ENCODE measurements around the gene S100A14. TPM values are rescaled to one million over a fixed set of nuclear protein-coding genes. Genes with fewer than 3 reads are reported as not detected.

S100A14 gene
- total RNA-seq, 2 experiments from 2014 or later, result not detected

- H3K27ac Mint-ChIP-seq, result no peak overlapping the region
- H3K4me1 Mint-ChIP-seq, result peaks cover 4% of the 10 kb centered on the region
- DNase-seq (no peak), ATAC-seq (ENCODE audit: low read depth) (no peak)
- POLR2A ChIA-PET, result no interaction called here
- no peaks in the 10 kb centered on the region for H3K27me3 Mint-ChIP-seq
- no peaks in the 10 kb centered on the region for H3K36me3 Mint-ChIP-seq
- no peaks in the 10 kb centered on the region for H3K9me3 Mint-ChIP-seq
- H3K4me3 Mint-ChIP-seq, result no peak overlapping the region
These were observed 9.0 kb upstream of the S100A14 start for GRCh38 chr1:153624965-153625611.

GRCh38 chr1:153623101-153623500 is 7.0 kb upstream of the S100A14 start:
- ATAC-seq (ENCODE audit: low read depth) (no peak), DNase-seq (no peak)
- Mint-ChIP-seq H3K36me3 (no peaks in the 10 kb centered on the region), H3K27me3 (no peaks in the 10 kb centered on the region), H3K9me3 (no peaks in the 10 kb centered on the region), H3K4me3 (no peak overlapping the region), H3K27ac (no peak overlapping the region), H3K4me1 (peaks cover 4% of the 10 kb centered on the region)
- POLR2A ChIA-PET, result no interaction called here

GRCh38 chr1:153619171-153619570 is 3.0 kb upstream of the S100A14 start:
- POLR2A ChIA-PET, result interaction anchor here (1.4 kb wide), 1 partner anchor 15 kb away, joined by 3 read pairs; the partner anchor contains the start of gene CHTOP
- Mint-ChIP-seq H3K4me3 (no peak overlapping the region), H3K27me3 (no peaks in the 10 kb centered on the region), H3K27ac (no peak overlapping the region), H3K4me1 (no peaks in the 10 kb centered on the region), H3K36me3 (no peaks in the 10 kb centered on the region), H3K9me3 (no peaks in the 10 kb centered on the region)
- ATAC-seq (ENCODE audit: low read depth) (no peak), DNase-seq (no peak)

- no peak for DNase-seq
- H3K4me1 Mint-ChIP-seq, result no peaks in the 10 kb centered on the region
- no peak overlapping the region for H3K27ac Mint-ChIP-seq
- no peak overlapping the region for H3K4me3 Mint-ChIP-seq
- H3K27me3 Mint-ChIP-seq, result no peaks in the 10 kb centered on the region
- POLR2A ChIA-PET, result no interaction called here
- H3K36me3 Mint-ChIP-seq, result no peaks in the 10 kb centered on the region
- no peaks in the 10 kb centered on the region for H3K9me3 Mint-ChIP-seq
- ATAC-seq (ENCODE audit: low read depth), result no peak
These were observed 1.5 kb upstream of the S100A14 start for GRCh38 chr1:153617663-153618062.

- Mint-ChIP-seq H3K4me1 (no peaks in the 10 kb centered on the region), H3K36me3 (no peaks in the 10 kb centered on the region), H3K4me3 (no peak overlapping the region), H3K27ac (no peak overlapping the region), H3K27me3 (peaks cover 2% of the 10 kb centered on the region), H3K9me3 (no peaks in the 10 kb centered on the region)
- POLR2A ChIA-PET, result no interaction called here
- ATAC-seq (ENCODE audit: low read depth) (no peak), DNase-seq (no peak)
These were observed 789 bp upstream of the S100A14 start for GRCh38 chr1:153616917-153617311.

GRCh38 chr1:153615406-153615805 is 719 bp downstream of the S100A14 start:
- DNase-seq, result no peak
- Mint-ChIP-seq H3K27ac (no peak overlapping the region), H3K4me3 (no peak overlapping the region), H3K9me3 (no peaks in the 10 kb centered on the region), H3K36me3 (no peaks in the 10 kb centered on the region), H3K4me1 (no peaks in the 10 kb centered on the region), H3K27me3 (peaks cover 4% of the 10 kb centered on the region)
- POLR2A ChIA-PET, result interaction anchor here (1.0 to 1.2 kb wide), 2 partner anchors 18 to 83 kb away, joined by 3 to 5 read pairs; partner anchors contain the start of gene CHTOP
- ATAC-seq (ENCODE audit: low read depth), result no peak

- DNase-seq (no peak), ATAC-seq (ENCODE audit: low read depth) (no peak)
- Mint-ChIP-seq H3K27ac (no peak overlapping the region), H3K4me1 (no peaks in the 10 kb centered on the region), H3K27me3 (peaks cover 4% of the 10 kb centered on the region), H3K36me3 (no peaks in the 10 kb centered on the region), H3K9me3 (no peaks in the 10 kb centered on the region), H3K4me3 (no peak overlapping the region)
- POLR2A ChIA-PET, result interaction anchor here (1.0 kb wide), 1 partner anchor 82 kb away, joined by 3 read pairs; no protein-coding TSS in a partner anchor
These were observed 1.2 kb downstream of the S100A14 start for GRCh38 chr1:153614906-153615305.

GRCh38 chr1:153614189-153614900 is 1.8 kb downstream of the S100A14 start:
- Mint-ChIP-seq H3K27ac (no peak overlapping the region), H3K27me3 (peaks cover 4% of the 10 kb centered on the region), H3K36me3 (no peaks in the 10 kb centered on the region), H3K4me3 (no peak overlapping the region), H3K9me3 (no peaks in the 10 kb centered on the region), H3K4me1 (no peaks in the 10 kb centered on the region)
- POLR2A ChIA-PET, result interaction anchor here (1.0 kb wide), 1 partner anchor 82 kb away, joined by 3 read pairs; no protein-coding TSS in a partner anchor
- ATAC-seq (ENCODE audit: low read depth) (no peak), DNase-seq (no peak)

- ATAC-seq (ENCODE audit: low read depth), result no peak
- POLR2A ChIA-PET, result interaction anchor here (2.0 kb wide), 1 partner anchor 21 kb away, joined by 7 read pairs; the partner anchor contains the start of gene CHTOP
These were observed 2.7 kb downstream of the S100A14 start for GRCh38 chr1:153613406-153613805.

GRCh38 chr1:153612755-153613331 is 3.3 kb downstream of the S100A14 start, which contains the start of gene S100A16:
S100A16 (minus strand) TSS chr1:153613137; CDS start chr1:153608151, 4,986 bp downstream.
- Mint-ChIP-seq H3K36me3 (no peaks in the 10 kb centered on the region), H3K27ac (no peak within 1 kb of the TSS), H3K4me1 (no peaks in the 10 kb centered on the region), H3K4me3 (no peak within 1 kb of the TSS), H3K9me3 (no peaks in the 10 kb centered on the region), H3K27me3 (peaks cover 4% of the 10 kb centered on the region)
- no peak for DNase-seq
- no peak for ATAC-seq (ENCODE audit: low read depth)
- POLR2A ChIA-PET, result interaction anchor here (0.6 to 2.0 kb wide), 2 partner anchors 21 to 41 kb away, joined by 3 to 7 read pairs; partner anchors contain the start of gene CHTOP

More at GRCh38 chr1:153613406-153613805, 2.7 kb downstream of the S100A14 start:
- Mint-ChIP-seq H3K36me3 (no peaks in the 10 kb centered on the region), H3K4me3 (no peak overlapping the region), H3K27me3 (peaks cover 4% of the 10 kb centered on the region), H3K27ac (no peak overlapping the region), H3K9me3 (no peaks in the 10 kb centered on the region), H3K4me1 (no peaks in the 10 kb centered on the region)
- no peak for DNase-seq

- no peaks in the 10 kb centered on the region for H3K9me3 Mint-ChIP-seq
- H3K4me3 Mint-ChIP-seq, result no peak overlapping the region
- no peak for DNase-seq
- H3K27ac Mint-ChIP-seq, result no peak overlapping the region
- no peaks in the 10 kb centered on the region for H3K4me1 Mint-ChIP-seq
- no peak for ATAC-seq (ENCODE audit: low read depth)
- no peaks in the 10 kb centered on the region for H3K36me3 Mint-ChIP-seq
- POLR2A ChIA-PET, result interaction anchor here (0.6 to 2.0 kb wide), 2 partner anchors 22 to 40 kb away, joined by 3 to 7 read pairs; partner anchors contain the start of gene CHTOP
- peaks cover 4% of the 10 kb centered on the region for H3K27me3 Mint-ChIP-seq
These were observed 3.9 kb downstream of the S100A14 start for GRCh38 chr1:153612111-153612754.

- no peak overlapping the region for H3K4me3 Mint-ChIP-seq
- no peaks in the 10 kb centered on the region for H3K9me3 Mint-ChIP-seq
- peaks cover 4% of the 10 kb centered on the region for H3K27me3 Mint-ChIP-seq
- no peaks in the 10 kb centered on the region for H3K36me3 Mint-ChIP-seq
- POLR2A ChIA-PET, result interaction anchor here (2.0 kb wide), 1 partner anchor 23 kb away, joined by 7 read pairs; the partner anchor contains the start of gene CHTOP
- H3K27ac Mint-ChIP-seq, result no peak overlapping the region
- ATAC-seq (ENCODE audit: low read depth), result no peak
- no peak for DNase-seq
- H3K4me1 Mint-ChIP-seq, result no peaks in the 10 kb centered on the region
These were observed 4.8 kb downstream of the S100A14 start for GRCh38 chr1:153611356-153611755.

GRCh38 chr1:153610811-153611301 is 5.3 kb downstream of the S100A14 start:
- POLR2A ChIA-PET, result no interaction called here
- no peak for ATAC-seq (ENCODE audit: low read depth)
- H3K27me3 Mint-ChIP-seq, result peaks cover 4% of the 10 kb centered on the region
- H3K4me3 Mint-ChIP-seq, result no peak overlapping the region
- H3K27ac Mint-ChIP-seq, result no peak overlapping the region
- H3K36me3 Mint-ChIP-seq, result no peaks in the 10 kb centered on the region
- H3K4me1 Mint-ChIP-seq, result no peaks in the 10 kb centered on the region
- H3K9me3 Mint-ChIP-seq, result no peaks in the 10 kb centered on the region
- DNase-seq, result no peak

Data from activated naive CD8-positive, alpha-beta T cell treated with anti-CD3 and anti-CD28 coated beads, Interleukin-2, amount 10 ng/mL, durations not matched to agents 7 days and 5 days (primary cell).